Measurements from ENCODE around the gene PXDN.

The PXDN gene

DNA sequence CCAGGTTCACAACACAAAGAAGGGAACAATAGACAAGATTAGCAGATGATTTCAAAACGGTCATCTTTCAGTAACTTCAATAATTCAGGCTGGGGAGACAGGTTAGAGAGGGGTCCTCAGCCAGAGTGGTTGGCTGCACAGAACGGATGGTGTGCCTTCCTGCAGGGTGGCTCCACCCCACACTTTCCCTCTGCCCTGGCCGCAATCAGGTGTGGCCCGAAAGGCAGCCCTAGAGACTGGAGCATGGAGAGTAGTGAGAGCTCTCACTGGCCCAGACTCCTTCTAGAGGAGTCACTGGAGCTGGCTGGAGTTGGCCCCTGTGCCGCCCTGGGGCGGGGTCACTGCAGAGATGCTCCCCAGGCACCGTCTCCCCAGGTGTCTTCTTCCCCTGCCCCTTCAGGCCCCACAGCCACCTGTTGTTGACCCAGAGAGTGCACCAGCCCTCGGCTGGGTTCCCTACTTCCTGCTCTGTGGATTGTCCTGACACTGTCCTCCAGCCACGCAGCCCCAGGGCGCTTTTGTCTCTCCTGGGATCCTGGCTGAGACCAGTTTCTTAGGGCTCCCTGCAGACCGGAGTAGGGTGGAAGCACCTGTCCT lies 126.8 kb downstream of the PXDN start:
- in situ Hi-C loops (cut with HindIII; ENCODE audit: low sequenced_read_pairs): no loop called here
- TF ChIP-seq, protein P1, sequence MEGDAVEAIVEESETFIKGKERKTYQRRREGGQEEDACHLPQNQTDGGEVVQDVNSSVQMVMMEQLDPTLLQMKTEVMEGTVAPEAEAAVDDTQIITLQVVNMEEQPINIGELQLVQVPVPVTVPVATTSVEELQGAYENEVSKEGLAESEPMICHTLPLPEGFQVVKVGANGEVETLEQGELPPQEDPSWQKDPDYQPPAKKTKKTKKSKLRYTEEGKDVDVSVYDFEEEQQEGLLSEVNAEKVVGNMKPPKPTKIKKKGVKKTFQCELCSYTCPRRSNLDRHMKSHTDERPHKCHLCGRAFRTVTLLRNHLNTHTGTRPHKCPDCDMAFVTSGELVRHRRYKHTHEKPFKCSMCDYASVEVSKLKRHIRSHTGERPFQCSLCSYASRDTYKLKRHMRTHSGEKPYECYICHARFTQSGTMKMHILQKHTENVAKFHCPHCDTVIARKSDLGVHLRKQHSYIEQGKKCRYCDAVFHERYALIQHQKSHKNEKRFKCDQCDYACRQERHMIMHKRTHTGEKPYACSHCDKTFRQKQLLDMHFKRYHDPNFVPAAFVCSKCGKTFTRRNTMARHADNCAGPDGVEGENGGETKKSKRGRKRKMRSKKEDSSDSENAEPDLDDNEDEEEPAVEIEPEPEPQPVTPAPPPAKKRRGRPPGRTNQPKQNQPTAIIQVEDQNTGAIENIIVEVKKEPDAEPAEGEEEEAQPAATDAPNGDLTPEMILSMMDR (IDR thresholded peaks at IDR 0.05; ENCODE audit: low read depth, low read length): no peak
- no peak for DNase-seq (ENCODE audit: low read depth, low spot score)
- no peak overlapping the region for H3K4me3 ChIP-seq (ENCODE audit: low read depth, low read length)

DNA sequence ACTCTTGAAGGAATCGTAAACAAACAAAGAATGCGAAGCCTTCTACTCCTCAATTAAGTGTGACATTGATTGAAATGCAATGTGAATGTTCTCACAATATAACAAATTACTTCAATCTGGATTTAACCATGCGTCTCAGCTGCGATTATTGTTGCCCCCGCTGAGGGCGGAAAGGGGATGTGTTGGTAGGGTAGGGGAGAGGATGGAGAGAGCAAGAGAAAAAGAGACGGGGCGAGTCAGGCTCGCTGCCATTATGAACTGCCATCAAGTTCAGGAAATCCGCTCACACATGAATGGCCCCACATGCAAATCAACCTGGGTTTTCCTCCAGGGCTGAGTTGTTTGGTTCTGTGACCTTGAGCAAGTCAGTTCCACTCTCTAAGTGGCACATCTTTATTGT lies 129.8 kb downstream of the PXDN start:
- no peak for DNase-seq (ENCODE audit: low read depth, low spot score)
- TF ChIP-seq, protein P1 (IDR thresholded peaks at IDR 0.05; ENCODE audit: low read depth, low read length): no peak
- in situ Hi-C loops (cut with HindIII; ENCODE audit: low sequenced_read_pairs): no loop called here
- no peak overlapping the region for H3K4me3 ChIP-seq (ENCODE audit: low read depth, low read length)

DNA sequence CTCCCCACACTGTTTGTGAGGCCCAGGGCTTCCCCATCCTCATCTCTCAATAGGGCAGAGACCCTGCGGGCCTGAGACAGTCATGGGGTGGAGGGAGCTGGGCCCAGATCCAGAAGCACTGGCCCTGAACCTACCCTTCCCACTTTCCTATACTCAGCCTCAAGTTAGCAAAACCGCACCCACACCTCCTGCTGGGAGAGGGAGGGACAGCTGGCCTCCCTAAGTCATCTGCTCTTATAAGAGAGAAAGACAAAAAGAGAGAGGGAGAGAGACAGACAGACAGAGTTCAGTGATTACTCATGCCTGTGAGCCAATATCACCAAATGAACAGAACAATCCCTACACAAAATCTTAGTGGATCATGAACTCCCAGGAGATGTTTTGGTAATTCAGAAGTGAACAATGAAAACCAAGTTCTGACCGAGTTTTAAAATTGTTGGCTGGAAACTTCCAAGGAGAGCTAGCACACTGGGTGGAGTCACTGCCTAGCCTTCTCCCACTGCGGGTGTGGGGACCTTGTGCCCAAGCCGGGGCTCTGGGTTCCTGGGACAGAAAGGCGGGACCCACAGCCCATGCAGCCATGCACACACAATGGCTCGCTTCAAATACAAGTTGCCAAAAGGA lies 130.5 kb downstream of the PXDN start:
- TF ChIP-seq, protein P1 (IDR thresholded peaks at IDR 0.05; ENCODE audit: low read depth, low read length): no peak
- in situ Hi-C loops (cut with HindIII; ENCODE audit: low sequenced_read_pairs): no loop called here
- peak; percentile 83 for DNase-seq (ENCODE audit: low read depth, low spot score)
- H3K4me3 ChIP-seq (ENCODE audit: low read depth, low read length): no peak overlapping the region

DNA sequence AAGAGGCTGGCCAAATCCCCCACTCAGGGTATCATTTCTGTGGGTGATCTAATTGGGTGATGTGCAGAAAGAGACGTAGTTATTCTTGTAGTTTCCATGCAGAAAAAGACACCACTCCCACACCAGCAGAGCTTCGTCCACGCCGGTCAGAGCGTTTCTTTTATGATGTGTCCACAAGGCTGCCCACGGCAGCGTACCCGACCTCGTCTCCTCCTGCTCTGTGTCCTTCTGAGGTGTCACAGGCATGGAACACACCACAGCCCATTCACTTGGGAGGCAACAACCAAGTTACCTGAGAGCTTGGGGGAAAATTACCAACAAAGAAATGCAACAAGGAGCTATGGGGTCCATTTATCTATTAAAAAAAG lies 131.3 kb downstream of the PXDN start:
- no peak overlapping the region for H3K4me3 ChIP-seq (ENCODE audit: low read depth, low read length)
- in situ Hi-C loops (cut with HindIII; ENCODE audit: low sequenced_read_pairs): no loop called here
- TF ChIP-seq, protein P1 (IDR thresholded peaks at IDR 0.05; ENCODE audit: low read depth, low read length): no peak
- no peak for DNase-seq (ENCODE audit: low read depth, low spot score)

DNA sequence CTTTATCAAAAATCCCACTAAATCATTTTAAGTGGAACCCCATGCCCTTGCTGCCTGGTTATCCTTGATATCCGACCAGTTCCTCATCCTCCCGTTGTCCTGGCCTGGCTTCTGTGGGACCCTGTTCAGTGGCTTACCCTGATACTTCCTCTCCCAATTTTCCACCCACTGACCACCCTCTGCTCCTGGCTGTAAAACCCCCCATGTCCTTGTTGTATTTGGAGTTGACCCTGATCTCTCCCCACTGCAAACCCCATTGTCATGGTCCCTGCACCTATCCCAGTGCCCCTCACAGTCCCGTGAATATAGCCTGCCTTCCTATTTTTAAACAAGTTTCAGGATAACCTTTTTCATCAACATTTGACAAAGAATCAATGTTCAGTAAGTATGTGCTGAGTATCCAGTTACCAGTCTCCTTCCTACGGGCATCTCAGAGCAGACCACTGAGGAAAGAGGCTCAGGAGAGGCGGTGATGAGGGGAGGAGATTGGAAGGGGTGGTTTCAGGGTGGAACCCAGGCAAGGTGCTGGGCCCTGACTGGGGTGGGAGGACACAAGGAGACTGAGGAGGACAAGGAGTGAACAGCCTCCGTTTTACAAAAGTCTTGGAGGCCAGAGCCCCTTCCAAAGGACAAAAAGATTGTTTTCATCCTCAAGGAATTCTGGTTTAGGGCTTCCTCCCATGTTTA lies 131.8 kb downstream of the PXDN start:
- no peak overlapping the region for H3K4me3 ChIP-seq (ENCODE audit: low read depth, low read length)
- TF ChIP-seq, protein P1 (IDR thresholded peaks at IDR 0.05; ENCODE audit: low read depth, low read length): no peak
- in situ Hi-C loops (cut with HindIII; ENCODE audit: low sequenced_read_pairs): no loop called here
- no peak for DNase-seq (ENCODE audit: low read depth, low spot score)

DNA sequence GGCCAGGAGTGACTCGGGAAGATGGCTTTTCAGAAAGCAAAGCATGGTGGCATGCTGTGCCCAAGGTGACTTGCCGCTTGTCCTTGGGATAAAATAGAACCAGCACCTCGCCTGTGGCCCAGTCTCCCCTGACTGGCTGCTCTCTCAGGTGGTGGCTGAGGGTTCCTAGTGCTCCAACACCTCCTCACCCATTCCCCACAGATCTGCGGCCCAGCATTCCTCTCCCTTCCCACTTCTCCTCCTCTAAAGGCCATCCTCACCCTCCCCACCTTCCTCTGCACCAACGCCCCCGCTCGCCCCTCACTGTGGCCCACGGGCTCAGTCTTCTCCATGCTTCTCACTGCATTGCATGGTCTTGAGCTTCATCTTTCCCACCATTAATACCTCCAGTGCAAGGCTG lies 132.4 kb downstream of the PXDN start:
- no peak for DNase-seq (ENCODE audit: low read depth, low spot score)
- TF ChIP-seq, protein P1 (IDR thresholded peaks at IDR 0.05; ENCODE audit: low read depth, low read length): no peak
- H3K4me3 ChIP-seq (ENCODE audit: low read depth, low read length): no peak overlapping the region
- in situ Hi-C loops (cut with HindIII; ENCODE audit: low sequenced_read_pairs): no loop called here
